Nephron progenitor cell (in vitro differentiated cells): ENCODE data around the gene A1BG.
A peak's percentile ranks its signal among the peaks of the same experiment; 100 is the strongest.
"Not testable (repeated sequence)": the region's sequence is repeated elsewhere in the genome, so short reads cannot be mapped to it uniquely, and the experiment has no call there.

Experiments
- DNase-seq: peaks from one replicate; pipeline ENCODE4 v3.0.0; 2021
- H3K27ac Mint-ChIP-seq: 2 replicates; pipeline ENCODE4 v1.8.0; 2021; ENCODE audit warnings: mild to moderate bottlenecking, moderate library complexity, mixed read lengths
- H3K27me3 Mint-ChIP-seq: 2 replicates; pipeline ENCODE4 v1.8.0; 2021; ENCODE audit warnings: mild to moderate bottlenecking, low read depth, mixed read lengths; ENCODE audit not compliant: poor library complexity
- H3K36me3 Mint-ChIP-seq: 2 replicates; pipeline ENCODE4 v1.8.0; 2021; ENCODE audit warnings: low read depth, mixed read lengths
- H3K4me1 Mint-ChIP-seq: 2 replicates; pipeline ENCODE4 v1.8.0; 2021; ENCODE audit warnings: mixed read lengths
- H3K4me3 Mint-ChIP-seq: 2 replicates; pipeline ENCODE4 v1.8.0; 2021; ENCODE audit warnings: mild to moderate bottlenecking, moderate library complexity, mixed read lengths
- H3K9me3 Mint-ChIP-seq: 2 replicates; pipeline ENCODE4 v1.8.0; 2021; ENCODE audit warnings: mild to moderate bottlenecking, moderate library complexity, mixed read lengths
- TF ChIP-seq, protein P1 (sequence below): fragments of 200-600 bp; sonication (generic); IDR thresholded peaks from 2 replicates; pipeline ENCODE4 v1.5.0; 2021; ENCODE audit warnings: antibody characterized with exemption

The A1BG gene

DNA sequence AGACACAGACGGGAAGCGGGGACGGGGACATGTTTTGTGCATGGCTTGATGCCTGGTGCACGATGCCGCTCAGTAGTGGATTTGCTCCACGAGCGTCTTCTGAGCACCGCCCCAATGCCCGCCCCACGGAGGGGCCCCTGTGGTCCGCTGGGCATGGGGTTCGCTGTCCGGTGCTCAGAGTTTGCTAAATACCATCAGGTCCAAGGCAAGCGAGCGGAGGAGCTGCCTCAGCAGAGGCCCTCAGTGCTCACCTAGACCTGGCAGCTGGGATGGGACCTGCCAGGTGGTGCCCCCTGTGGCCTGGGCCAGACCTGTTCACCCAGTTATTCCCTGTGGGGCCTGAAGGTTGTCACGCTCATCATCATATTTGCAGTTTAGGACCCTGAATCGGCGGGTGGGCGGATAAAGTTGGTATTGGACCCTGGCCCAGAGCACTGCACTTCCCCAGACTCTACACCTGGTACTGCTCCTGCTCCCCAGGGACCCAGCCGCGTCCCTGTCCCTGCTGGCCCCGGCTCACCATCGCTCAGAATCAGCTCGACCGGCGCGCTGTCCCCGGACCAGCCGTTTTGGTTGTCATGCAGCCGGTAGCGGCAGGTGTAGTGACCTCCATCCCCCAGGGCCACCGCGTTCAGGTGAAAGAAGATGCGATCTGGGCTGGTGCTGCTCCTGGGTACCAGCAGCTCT lies 2.3 kb downstream of the A1BG start:
- H3K4me3 Mint-ChIP-seq = no peak overlapping the region
- DNase-seq = no peak
- H3K4me1 Mint-ChIP-seq = peaks cover 38% of the 10 kb centered on the region
- TF ChIP-seq, protein P1, sequence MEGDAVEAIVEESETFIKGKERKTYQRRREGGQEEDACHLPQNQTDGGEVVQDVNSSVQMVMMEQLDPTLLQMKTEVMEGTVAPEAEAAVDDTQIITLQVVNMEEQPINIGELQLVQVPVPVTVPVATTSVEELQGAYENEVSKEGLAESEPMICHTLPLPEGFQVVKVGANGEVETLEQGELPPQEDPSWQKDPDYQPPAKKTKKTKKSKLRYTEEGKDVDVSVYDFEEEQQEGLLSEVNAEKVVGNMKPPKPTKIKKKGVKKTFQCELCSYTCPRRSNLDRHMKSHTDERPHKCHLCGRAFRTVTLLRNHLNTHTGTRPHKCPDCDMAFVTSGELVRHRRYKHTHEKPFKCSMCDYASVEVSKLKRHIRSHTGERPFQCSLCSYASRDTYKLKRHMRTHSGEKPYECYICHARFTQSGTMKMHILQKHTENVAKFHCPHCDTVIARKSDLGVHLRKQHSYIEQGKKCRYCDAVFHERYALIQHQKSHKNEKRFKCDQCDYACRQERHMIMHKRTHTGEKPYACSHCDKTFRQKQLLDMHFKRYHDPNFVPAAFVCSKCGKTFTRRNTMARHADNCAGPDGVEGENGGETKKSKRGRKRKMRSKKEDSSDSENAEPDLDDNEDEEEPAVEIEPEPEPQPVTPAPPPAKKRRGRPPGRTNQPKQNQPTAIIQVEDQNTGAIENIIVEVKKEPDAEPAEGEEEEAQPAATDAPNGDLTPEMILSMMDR = no peak
- H3K27me3 Mint-ChIP-seq = peaks cover 16% of the 10 kb centered on the region
- H3K27ac Mint-ChIP-seq = peak overlapping the region; percentile 51
- peaks cover 16% of the 10 kb centered on the region for H3K36me3 Mint-ChIP-seq
- H3K9me3 Mint-ChIP-seq = no peaks in the 10 kb centered on the region

DNA sequence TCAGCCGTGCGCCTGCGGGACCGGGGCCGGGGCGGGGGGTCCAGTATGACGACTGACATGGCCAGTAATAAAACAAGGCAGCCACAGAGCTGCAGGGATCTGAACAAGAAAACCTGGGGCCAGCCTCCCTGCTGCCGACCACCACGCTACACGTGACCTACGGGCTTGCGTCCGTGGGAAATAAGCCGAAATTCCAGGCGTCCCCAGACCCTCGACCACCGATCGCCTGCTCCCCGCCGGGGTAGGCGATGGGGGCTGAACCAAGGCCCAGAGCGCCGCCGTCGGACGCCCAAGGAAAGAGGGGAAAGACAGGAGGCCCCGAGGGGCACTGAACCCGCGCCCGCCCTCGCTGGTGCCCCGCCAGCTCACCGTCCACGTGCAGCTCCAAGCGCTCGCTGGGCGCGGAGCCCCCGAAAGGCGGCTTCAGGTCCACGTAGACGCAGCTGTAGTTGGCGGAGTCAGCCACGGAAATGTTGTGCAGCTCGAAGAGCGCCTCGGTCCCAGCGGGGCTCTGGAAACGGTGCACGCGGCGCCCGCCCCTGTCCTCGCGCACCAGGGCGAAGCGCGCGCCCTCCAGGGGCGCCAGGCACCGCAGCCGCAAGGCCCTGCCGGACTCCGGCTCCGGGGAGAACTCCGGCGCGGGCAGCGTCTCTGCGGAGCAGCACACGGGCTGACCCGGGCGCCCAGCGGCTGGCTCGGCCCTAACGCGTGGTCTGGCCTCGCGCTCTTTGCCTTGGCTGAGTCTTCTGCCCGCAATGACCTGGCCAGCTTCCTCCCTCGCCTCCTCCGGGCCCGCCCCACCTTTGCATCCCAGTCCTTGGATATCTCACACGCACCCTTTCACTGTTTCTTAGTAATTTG lies 3.1 kb downstream of the A1BG start:
- peaks cover 24% of the 10 kb centered on the region for H3K27me3 Mint-ChIP-seq
- H3K36me3 Mint-ChIP-seq = peaks cover 13% of the 10 kb centered on the region
- no peaks in the 10 kb centered on the region for H3K9me3 Mint-ChIP-seq
- peak overlapping the region; percentile 51 for H3K27ac Mint-ChIP-seq
- no peak for DNase-seq
- no peak overlapping the region for H3K4me3 Mint-ChIP-seq
- H3K4me1 Mint-ChIP-seq = peaks cover 43% of the 10 kb centered on the region
- TF ChIP-seq, protein P1 = no peak

DNA sequence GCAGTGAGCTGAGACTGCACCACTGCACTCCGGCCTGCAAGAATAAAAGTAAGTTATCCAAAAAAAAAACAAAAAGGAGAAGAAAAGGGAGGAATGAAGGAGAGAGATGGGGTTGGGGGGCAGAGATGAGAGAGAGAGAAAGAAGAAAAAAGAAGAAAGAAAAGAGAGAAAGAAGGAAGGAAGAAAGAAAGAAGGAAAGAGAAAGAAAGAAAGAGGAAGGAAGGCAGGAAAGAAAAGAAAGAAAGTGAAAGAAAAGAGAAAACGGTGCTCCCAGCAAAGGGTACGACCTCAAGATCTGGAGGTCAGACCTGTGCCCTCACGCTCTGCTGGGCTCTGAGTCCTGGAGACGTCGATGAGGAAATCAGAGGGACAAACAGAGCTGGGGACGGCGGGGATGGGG lies 3.7 kb downstream of the A1BG start:
- peaks cover 10% of the 10 kb centered on the region for H3K36me3 Mint-ChIP-seq
- TF ChIP-seq, protein P1 = no peak
- peak overlapping the region; percentile 48 for H3K4me3 Mint-ChIP-seq

DNA sequence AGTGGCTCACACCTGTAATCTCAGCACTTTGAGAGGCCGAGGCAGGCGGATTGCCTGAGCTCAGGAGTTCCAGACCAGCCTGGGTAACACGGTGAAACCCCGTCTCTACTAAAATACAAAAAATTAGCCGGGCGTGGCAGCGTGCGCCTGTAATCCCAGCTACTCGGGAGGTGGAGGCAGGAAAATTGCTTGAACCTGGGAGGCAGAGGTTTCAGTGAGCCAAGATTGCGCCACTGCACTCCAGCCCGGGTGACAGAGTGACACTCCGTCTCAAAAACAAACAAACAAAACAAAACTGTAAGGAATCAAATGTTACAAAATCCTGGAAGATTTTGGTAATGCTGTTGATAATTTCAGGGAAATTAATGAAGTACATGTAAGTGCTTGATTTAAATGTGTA lies 5.2 kb downstream of the A1BG start:
- Mint-ChIP-seq H3K4me1 (peaks cover 33% of the 10 kb centered on the region), H3K27me3 (peaks cover 32% of the 10 kb centered on the region), H3K36me3 (peaks cover 14% of the 10 kb centered on the region), H3K4me3 (peak overlapping the region; percentile 92)
- H3K27ac Mint-ChIP-seq, H3K9me3 Mint-ChIP-seq, DNase-seq: not testable (repeated sequence)

More for the DNA sequence above, 3.7 kb downstream of the A1BG start:
- no peak for DNase-seq
- Mint-ChIP-seq H3K9me3 (no peaks in the 10 kb centered on the region), H3K27me3 (peaks cover 26% of the 10 kb centered on the region), H3K4me1 (peaks cover 43% of the 10 kb centered on the region), H3K27ac (no peak overlapping the region)

DNA sequence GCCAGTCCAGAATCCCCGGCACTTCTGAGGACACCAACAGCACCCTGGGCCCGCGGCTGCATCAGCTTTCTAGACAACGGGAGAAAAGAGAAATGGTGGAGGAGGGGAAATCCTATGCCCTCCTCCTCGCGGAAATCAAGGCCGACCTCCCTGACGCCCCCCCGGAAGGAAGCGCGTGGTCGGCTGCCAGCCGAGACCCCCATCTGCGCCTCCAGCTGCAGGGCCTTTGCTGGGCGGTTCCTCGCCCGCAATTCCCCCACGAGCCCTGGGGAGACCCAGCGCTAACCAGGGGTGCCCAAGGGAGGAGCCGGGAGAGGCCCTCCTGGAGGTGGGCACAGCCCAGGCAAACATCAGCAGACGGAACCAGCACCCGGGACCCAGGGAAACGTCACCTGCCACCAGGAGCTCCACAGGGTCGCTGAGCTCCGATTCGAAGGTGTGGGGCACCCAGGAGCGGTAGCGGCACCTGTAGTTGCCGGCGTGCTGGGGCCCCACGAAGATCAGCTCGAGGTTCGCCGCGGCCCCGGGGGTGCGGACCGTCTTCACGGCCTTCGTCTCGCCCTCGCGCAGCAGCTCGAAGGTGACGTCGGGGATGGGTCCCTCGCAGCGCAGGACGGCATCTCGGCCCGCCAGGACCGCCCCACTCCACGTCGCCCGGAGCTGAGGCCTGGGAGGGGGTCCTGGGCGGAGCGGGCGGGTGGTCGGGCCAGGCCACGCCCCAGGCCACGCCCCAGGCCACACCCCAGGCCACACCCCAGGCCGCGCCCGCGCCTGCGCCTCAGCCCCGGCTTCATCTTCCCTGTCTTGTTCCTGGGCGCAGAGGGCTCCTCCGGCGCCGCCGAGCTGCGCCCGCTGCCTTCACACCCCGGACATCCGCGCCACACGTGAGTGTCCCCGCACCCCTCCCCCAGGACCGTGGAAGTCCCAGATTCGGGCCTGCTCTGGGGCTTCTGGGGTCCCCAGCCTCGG lies 6.0 kb downstream of the A1BG start:
- H3K27me3 Mint-ChIP-seq = peaks cover 32% of the 10 kb centered on the region
- peaks cover 8% of the 10 kb centered on the region for H3K9me3 Mint-ChIP-seq
- peak overlapping the region; percentile 92 for H3K4me3 Mint-ChIP-seq
- peaks cover 15% of the 10 kb centered on the region for H3K36me3 Mint-ChIP-seq
- H3K27ac Mint-ChIP-seq = no peak overlapping the region
- TF ChIP-seq, protein P1 = no peak
- H3K4me1 Mint-ChIP-seq = peaks cover 29% of the 10 kb centered on the region
- peak; percentile 82 for DNase-seq
